Sigmoid colon (tissue), 7 donors: ENCODE data around the gene TBC1D22A. TPM values are rescaled to one million over a fixed set of nuclear protein-coding genes. Genes with fewer than 3 reads are reported as not detected.

ENCODE experiments used
- DNase-seq: peaks from one replicate; pipeline ENCODE4 v3.0.0-alpha.2; 2019
- H3K27ac ChIP-seq, 4 donors: fragments of 200-600 bp; sonication (generic); one replicate each; pipeline ENCODE4 v1.5.1; 2016 to 2019; ENCODE audit warnings: mild to moderate bottlenecking in 1 of 4
- H3K27me3 ChIP-seq, 3 donors: fragments of 200-600 bp; sonication (generic); one replicate each; pipeline ENCODE4 v1.5.1; 2019; ENCODE audit warnings: mild to moderate bottlenecking in 1 of 3
- H3K36me3 ChIP-seq, 4 donors: fragments of 200-600 bp; sonication (generic); one replicate each; pipeline ENCODE4 v1.5.1; 2016 to 2019
- H3K4me1 ChIP-seq, 4 donors: fragments of 200-600 bp; sonication (generic); one replicate each; pipeline ENCODE4 v1.5.1; 2017 to 2019
- H3K4me3 ChIP-seq, 4 donors: fragments of 200-600 bp; sonication (generic); one replicate each; pipeline ENCODE4 v1.5.1; 2017 to 2019; ENCODE audit warnings: mild to moderate bottlenecking in 2 of 4, moderate library complexity in 1 of 4
- H3K9me3 ChIP-seq, 4 donors: fragments of 200-600 bp in 3 of 4; sonication (generic) in 3 of 4; one replicate each; pipeline versions ENCODE4 v1.5.1 to v1.6.1; 2013 to 2019
- CTCF ChIP-seq, 4 experiments: fragments of 450-650 bp in 3 of 4; fragments of 200-600 bp in 1 of 4; IDR thresholded peaks; one replicate each; pipeline ENCODE4 v1.5.1; 2016 to 2019; ENCODE audit warnings: antibody characterized with exemption in 4 of 4, mild to moderate bottlenecking in 3 of 4, moderate library complexity in 2 of 4
- EP300 ChIP-seq, 4 donors: sonication (generic); formaldehyde crosslinking; IDR thresholded peaks; one replicate each; pipeline ENCODE4 v1.6.1; 2017; ENCODE audit warnings: antibody characterized with exemption in 4 of 4
- POLR2A ChIP-seq, 2 donors: fragments of 450-650 bp; IDR thresholded peaks; one replicate each; pipeline ENCODE4 v1.6.1; 2016; ENCODE audit warnings: antibody characterized with exemption in 2 of 2, mild to moderate bottlenecking in 2 of 2, moderate library complexity in 2 of 2
- POLR2AphosphoS5 ChIP-seq, 4 donors: sonication (generic); formaldehyde crosslinking; IDR thresholded peaks; one replicate each; pipeline ENCODE4 v1.6.1; 2017; ENCODE audit warnings: antibody characterized with exemption in 4 of 4
- WGBS, 2 donors: extraction: QIAGEN DNeasy Blood & Tissue Kit; methylation state at CpG; one replicate each; pipeline ENCODE4 v1.1.7; 2013; 5-methylcytosine and 5-hydroxymethylcytosine counted together
- intact Hi-C: fragments of 100-400 bp; cut with DNase I; formaldehyde crosslinking; loops from one replicate; pipeline ENCODE4 v1.15.1; 2023
- polyA plus RNA-seq, 3 donors: library from polyadenylated mRNA; stranded (reverse); fragments of 200-250 nt; gene quantifications; one replicate each; pipeline ENCODE4 v1.2.3, GENCODE V29; 2013
- total RNA-seq, 4 donors: library from RNA; depleted of rRNA; stranded (reverse); fragments of >200 nt; gene quantifications; one replicate each; pipeline ENCODE4 v1.1.0, GENCODE V29; 2016
- donor health status: healthy with polysubstance abuse.
- donor health status: Bipolar disorder and iron deficiency.
- donor health status: healthy.

The TBC1D22A gene
- total and polyA plus RNA-seq, 7 donors: 13.6 to 34.6 (median 14.3) TPM

GRCh38 chr22:46863794-46864193, 101.3 kb downstream of the TBC1D22A start:
- whole genome bisulfite sequencing, 2 donors: 58 to 82% methylated on average over 6 of the region's 6 CpGs
- H3K27ac ChIP-seq: no peak overlapping the region
- no peak for DNase-seq
- intact Hi-C loops: no loop called here
- H3K4me1 ChIP-seq: no peaks in the 10 kb centered on the region
- no peaks in the 10 kb centered on the region for H3K36me3 ChIP-seq
- no peaks in the 10 kb centered on the region for H3K9me3 ChIP-seq
- no peak overlapping the region for H3K4me3 ChIP-seq
- no peak for TF ChIP-seq CTCF (IDR thresholded peaks at IDR 0.05)
- no peak for TF ChIP-seq POLR2AphosphoS5 (IDR thresholded peaks at IDR 0.05)
- no peak for TF ChIP-seq EP300 (IDR thresholded peaks at IDR 0.05)
- no peak for TF ChIP-seq POLR2A (IDR thresholded peaks at IDR 0.05)
- H3K27me3 ChIP-seq: no peaks in the 10 kb centered on the region

DNA sequence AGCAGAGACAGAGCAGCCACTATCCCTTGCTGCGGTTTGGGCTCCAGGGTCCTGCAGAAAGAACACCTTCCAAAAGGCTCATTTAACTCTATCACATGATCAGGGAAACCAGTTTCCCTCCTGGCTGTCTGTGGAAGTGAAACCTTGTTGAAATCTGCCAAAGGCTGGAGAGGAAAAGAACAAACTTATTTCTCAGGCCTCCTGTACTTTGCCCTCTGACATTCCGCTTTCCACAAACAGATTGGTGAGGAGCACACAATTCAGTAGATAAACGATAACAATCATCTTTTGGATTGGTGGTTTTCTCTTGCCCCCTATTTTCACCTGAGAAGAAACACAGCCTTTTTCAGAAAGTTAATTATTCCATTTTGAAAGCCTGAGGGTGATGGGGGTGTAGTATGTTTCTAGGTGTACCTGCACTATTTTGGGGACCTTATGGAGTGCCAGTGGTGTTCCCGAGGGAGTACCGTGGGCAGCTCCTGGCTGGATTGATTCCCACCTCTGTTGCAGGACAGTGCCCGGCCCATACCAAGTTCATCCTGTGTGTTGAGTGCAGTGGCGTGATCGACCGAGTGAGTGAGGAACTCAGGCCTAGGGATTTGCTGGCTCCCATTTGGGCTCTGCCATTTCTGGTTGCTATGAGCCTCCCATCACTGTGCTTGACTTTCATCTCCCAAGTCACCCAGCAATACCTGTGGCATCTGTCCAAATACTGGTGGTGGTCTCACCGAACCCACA, 102.0 kb downstream of the TBC1D22A start:
- Histone ChIP-seq H3K27ac (no peak overlapping the region), H3K27me3 (no peaks in the 10 kb centered on the region), H3K4me1 (no peaks in the 10 kb centered on the region), H3K36me3 (no peaks in the 10 kb centered on the region), H3K9me3 (no peaks in the 10 kb centered on the region), H3K4me3 (no peak overlapping the region)
- intact Hi-C loops: no loop called here
- WGBS, 2 donors: 64 to 86% methylated on average over 10 of the region's 10 CpGs
- TF ChIP-seq CTCF (IDR thresholded peaks at IDR 0.05) (no peak), POLR2AphosphoS5 (IDR thresholded peaks at IDR 0.05) (no peak), POLR2A (IDR thresholded peaks at IDR 0.05) (no peak), EP300 (IDR thresholded peaks at IDR 0.05) (no peak)
- no peak for DNase-seq

DNA sequence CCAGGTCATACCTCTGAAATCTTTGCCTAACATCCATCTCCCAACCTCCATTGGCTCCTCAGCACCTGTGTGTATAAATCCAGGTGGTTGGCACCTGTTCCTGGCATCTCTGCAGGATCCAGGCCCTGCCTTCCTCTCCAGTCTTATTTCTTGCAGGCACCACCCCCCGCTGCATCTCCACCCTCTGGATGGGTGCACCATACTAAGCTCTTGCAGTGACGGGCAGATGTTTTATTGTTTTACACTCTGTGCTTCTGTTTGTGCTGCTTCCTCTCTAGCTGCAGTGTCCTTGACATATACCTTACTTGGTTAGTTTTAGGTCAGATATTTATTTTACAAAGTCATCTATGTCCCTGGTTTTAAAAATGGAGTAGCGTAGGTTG, 102.6 kb downstream of the TBC1D22A start:
- Histone ChIP-seq H3K4me1 (no peaks in the 10 kb centered on the region), H3K27me3 (no peaks in the 10 kb centered on the region), H3K4me3 (no peak overlapping the region), H3K36me3 (no peaks in the 10 kb centered on the region), H3K27ac (no peak overlapping the region), H3K9me3 (no peaks in the 10 kb centered on the region)
- 53 to 88% methylated on average over 3 of the region's 3 CpGs for WGBS, 2 donors
- intact Hi-C loops: no loop called here
- TF ChIP-seq CTCF (IDR thresholded peaks at IDR 0.05) (no peak), POLR2A (IDR thresholded peaks at IDR 0.05) (no peak), POLR2AphosphoS5 (IDR thresholded peaks at IDR 0.05) (no peak), EP300 (IDR thresholded peaks at IDR 0.05) (no peak)
- DNase-seq: no peak

- no peak overlapping the region for H3K4me3 ChIP-seq
- intact Hi-C loops: no loop called here
- no peaks in the 10 kb centered on the region for H3K4me1 ChIP-seq
- TF ChIP-seq POLR2A (IDR thresholded peaks at IDR 0.05) (no peak), CTCF (IDR thresholded peaks at IDR 0.05) (no peak), POLR2AphosphoS5 (IDR thresholded peaks at IDR 0.05) (no peak), EP300 (IDR thresholded peaks at IDR 0.05) (no peak)
- no peaks in the 10 kb centered on the region for H3K9me3 ChIP-seq
- peaks cover 0 to 5% (median 0%) of the 10 kb centered on the region in 4 donors for H3K36me3 ChIP-seq
- H3K27me3 ChIP-seq: no peaks in the 10 kb centered on the region
- 97 to 98% methylated on average over 7 of the region's 7 CpGs for WGBS, 2 donors
- H3K27ac ChIP-seq: no peak overlapping the region
- no peak for DNase-seq
These were observed 103.2 kb downstream of the TBC1D22A start for GRCh38 chr22:46865642-46866041.

DNA sequence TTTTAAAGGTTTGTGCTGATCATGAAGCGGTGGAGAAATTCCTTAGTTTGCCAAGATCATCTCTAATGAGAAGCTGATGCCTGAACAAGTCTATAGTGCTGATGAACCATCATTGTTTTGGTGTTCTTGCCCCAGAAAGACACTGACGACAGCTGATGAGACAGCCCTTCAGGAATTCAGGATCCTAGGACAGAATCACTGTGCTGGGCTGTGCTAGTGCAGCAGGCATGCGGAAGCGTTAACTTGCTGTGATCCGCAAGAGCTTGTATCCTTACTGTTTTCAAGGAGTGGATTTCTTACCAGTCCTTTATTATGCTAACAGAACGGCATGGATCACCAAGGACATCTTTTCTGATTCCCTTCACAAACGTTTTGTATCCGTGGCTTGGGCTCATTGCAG, 104.1 kb downstream of the TBC1D22A start:
- Histone ChIP-seq H3K27ac (no peak overlapping the region), H3K36me3 (peaks cover 0 to 6% (median 0%) of the 10 kb centered on the region in 4 donors), H3K27me3 (no peaks in the 10 kb centered on the region), H3K4me3 (no peak overlapping the region), H3K9me3 (peaks cover 0 to 4% (median 1%) of the 10 kb centered on the region in 4 donors), H3K4me1 (no peaks in the 10 kb centered on the region)
- intact Hi-C loops: no loop called here
- no peak for DNase-seq
- TF ChIP-seq EP300 (IDR thresholded peaks at IDR 0.05) (no peak), POLR2AphosphoS5 (IDR thresholded peaks at IDR 0.05) (no peak), POLR2A (IDR thresholded peaks at IDR 0.05) (no peak), CTCF (IDR thresholded peaks at IDR 0.05) (no peak)
- 93 to 94% methylated on average over 8 of the region's 8 CpGs for WGBS, 2 donors
